ENCODE results near the gene FAM221A.
"Not testable (repeated sequence)": the region's sequence is repeated elsewhere in the genome, so short reads cannot be mapped to it uniquely, and the experiment has no call there.

FAM221A gene

GRCh38 chr7:23715099-23715498, 35.1 kb downstream of the FAM221A start:
- FAIRE-seq (no peak), DNase-seq (ENCODE audit: insufficient read length, low spot score) (no peak)
- TF ChIP-seq POLR2A (IDR thresholded peaks at IDR 0.05; ENCODE audit: low read depth, low read length) = no peak

DNA sequence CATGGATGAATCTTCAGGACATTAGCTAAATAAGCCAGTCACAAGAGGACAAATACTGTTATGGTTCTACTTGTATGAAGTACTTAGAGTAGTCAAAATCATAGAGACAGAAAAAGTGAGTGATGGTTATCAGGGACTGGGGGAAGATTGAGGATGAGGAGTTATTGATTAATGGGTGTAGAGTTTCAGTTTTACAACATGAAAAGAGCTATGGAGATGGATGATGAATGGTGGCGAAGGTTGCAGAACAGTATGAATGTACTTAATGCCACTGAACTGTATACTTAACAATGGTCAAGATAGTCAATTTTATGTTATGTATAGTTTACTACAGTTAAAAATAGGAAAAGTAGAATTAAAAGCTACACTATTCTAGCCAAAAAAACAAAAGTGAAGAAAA, 37.8 kb downstream of the FAM221A start:
- peak; percentile 43 for FAIRE-seq
- no peak for TF ChIP-seq POLR2A (IDR thresholded peaks at IDR 0.05; ENCODE audit: low read depth, low read length)
- DNase-seq (ENCODE audit: insufficient read length, low spot score) = no peak

- TF ChIP-seq POLR2A (IDR thresholded peaks at IDR 0.05; ENCODE audit: low read depth, low read length) = no peak
- DNase-seq (ENCODE audit: insufficient read length, low spot score) (no peak), FAIRE-seq (no peak)
Measured at GRCh38 chr7:23721456-23721855, 41.5 kb downstream of the FAM221A start.

DNA sequence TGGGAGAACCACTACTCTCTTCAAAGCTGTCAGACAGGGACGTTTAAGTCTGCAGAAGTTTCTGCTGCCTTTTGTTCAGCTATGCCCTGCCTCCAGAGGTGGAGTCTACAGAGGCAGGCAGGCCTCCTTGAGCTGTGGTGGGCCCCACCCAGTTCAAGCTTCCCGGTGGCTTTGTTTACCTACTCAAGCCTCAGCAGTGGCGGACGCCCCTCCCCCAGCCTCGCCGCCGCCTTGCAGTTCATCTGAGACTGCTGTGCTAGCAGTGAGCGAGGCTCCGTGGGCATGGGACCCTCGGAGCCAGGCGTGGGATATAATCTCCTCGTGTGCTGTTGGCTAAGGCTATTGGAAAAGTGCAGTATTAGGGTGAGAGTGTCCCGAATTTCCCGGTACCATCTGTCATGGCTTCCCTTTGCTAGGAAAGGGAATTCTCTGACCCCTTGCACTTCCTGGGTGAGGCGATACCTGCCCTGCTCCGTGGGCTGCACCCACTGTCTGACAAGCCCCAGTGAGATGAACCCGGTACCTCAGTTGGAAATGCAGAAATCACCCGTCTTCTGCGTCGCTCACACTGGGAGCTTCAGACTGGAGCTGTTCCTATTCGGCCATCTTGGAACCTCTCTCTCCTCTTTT, 42.7 kb downstream of the FAM221A start:
- not testable (repeated sequence) for FAIRE-seq; DNase-seq (ENCODE audit: insufficient read length, low spot score)

GRCh38 chr7:23724113-23724512, 44.1 kb downstream of the FAM221A start:
- not testable (repeated sequence) for DNase-seq (ENCODE audit: insufficient read length, low spot score); FAIRE-seq

GRCh38 chr7:23742051-23742450, 62.1 kb downstream of the FAM221A start:
- DNase-seq (ENCODE audit: insufficient read length, low spot score) (no peak), FAIRE-seq (no peak)
- TF ChIP-seq POLR2A (IDR thresholded peaks at IDR 0.05; ENCODE audit: low read depth, low read length) = no peak

DNA sequence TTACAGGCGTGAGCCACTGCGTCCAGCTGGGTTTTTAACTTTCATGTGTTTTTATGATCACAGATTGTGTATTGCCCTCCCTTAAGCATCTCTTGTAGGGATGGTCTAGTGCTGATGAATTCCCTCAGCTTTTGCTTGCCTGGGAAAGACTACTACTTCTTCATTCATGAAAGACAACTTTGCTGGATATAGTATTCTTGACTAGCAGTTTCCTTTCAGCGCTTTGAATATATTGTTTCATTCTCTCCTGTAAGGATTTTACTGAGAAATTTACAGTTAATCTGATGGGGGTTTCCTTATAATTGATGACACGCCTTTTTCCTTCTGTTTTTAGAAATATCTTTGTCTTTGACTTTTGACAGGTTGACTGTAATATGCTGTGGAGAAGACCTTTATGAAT, 63.2 kb downstream of the FAM221A start:
- FAIRE-seq = no peak
- TF ChIP-seq POLR2A (IDR thresholded peaks at IDR 0.05; ENCODE audit: low read depth, low read length) = no peak
- DNase-seq (ENCODE audit: insufficient read length, low spot score) = no peak

DNA sequence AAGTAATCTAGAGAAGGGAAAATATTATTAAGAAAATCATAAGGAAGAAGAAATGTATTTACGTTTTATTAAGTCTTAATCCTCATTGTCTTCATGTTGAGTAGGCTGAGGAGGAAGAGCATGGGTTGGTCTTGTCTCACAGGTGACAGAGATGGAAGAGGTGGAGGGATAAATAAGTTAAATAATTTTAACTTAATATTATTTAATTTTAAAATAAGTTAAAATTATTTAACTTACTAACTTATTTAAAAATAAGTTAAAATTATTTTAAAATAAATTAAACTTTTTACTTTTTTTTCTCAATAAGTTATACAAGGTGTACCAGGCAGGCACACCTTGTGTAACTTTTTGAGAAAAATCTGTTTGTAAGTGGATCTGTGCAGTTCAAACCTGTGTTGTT, 66.6 kb downstream of the FAM221A start:
- no peak for DNase-seq (ENCODE audit: insufficient read length, low spot score)
- TF ChIP-seq POLR2A (IDR thresholded peaks at IDR 0.05; ENCODE audit: low read depth, low read length) = no peak
- no peak for FAIRE-seq

- TF ChIP-seq POLR2A (IDR thresholded peaks at IDR 0.05; ENCODE audit: low read depth, low read length) = no peak
- DNase-seq (ENCODE audit: insufficient read length, low spot score) = no peak
- FAIRE-seq = no peak
Measured at GRCh38 chr7:23751852-23752251, 71.9 kb downstream of the FAM221A start.

Data from H54 (cell line).